Mesendoderm (in vitro differentiated cells): Measurements from ENCODE around the gene GRK2.

Experiments used
- DNase-seq: peaks from one replicate; pipeline ENCODE4 v3.0.0; 2013
- H2AK5ac ChIP-seq: 2 replicates; pipeline ENCODE4 v1.6.1; 2013; ENCODE audit warnings: low read length, inconsistent platforms
- H2BK120ac ChIP-seq: 2 replicates; pipeline ENCODE4 v1.6.1; 2013; ENCODE audit warnings: low read depth, mild to moderate bottlenecking, low read length, moderate library complexity, mixed read lengths
- H2BK15ac ChIP-seq: replicated peaks from 2 replicates; pipeline ENCODE4 v1.6.1; 2013; ENCODE audit warnings: low read depth, mild to moderate bottlenecking, moderate library complexity
- H2BK5ac ChIP-seq: 2 replicates; pipeline ENCODE4 v1.6.1; 2013; ENCODE audit warnings: low read length, inconsistent platforms
- H3K18ac ChIP-seq: 2 replicates; pipeline ENCODE4 v1.6.1; 2013; ENCODE audit warnings: mild to moderate bottlenecking, low read length, mixed read lengths
- H3K23ac ChIP-seq: one replicate; pipeline ENCODE4 v1.6.1; 2013; ENCODE audit warnings: low read length
- H3K27ac ChIP-seq: 2 replicates; pipeline ENCODE4 v1.5.1; 2013; ENCODE audit warnings: low read depth, mild to moderate bottlenecking, inconsistent platforms, low read length, moderate library complexity
- H3K27me3 ChIP-seq: 2 replicates; pipeline ENCODE4 v1.6.1; 2013; ENCODE audit warnings: low read length, control low read depth, mild to moderate bottlenecking, inconsistent platforms; ENCODE audit not compliant: insufficient read depth, poor library complexity
- H3K36me3 ChIP-seq: 2 replicates; pipeline ENCODE4 v1.6.1; 2013; ENCODE audit warnings: low read length, inconsistent platforms; ENCODE audit not compliant: control insufficient read depth, insufficient read depth
- H3K4ac ChIP-seq: one replicate; pipeline ENCODE4 v1.6.1; 2013; ENCODE audit warnings: low read depth, mild to moderate bottlenecking, low read length, moderate library complexity
- H3K4me1 ChIP-seq: 2 replicates; pipeline ENCODE4 v1.6.1; 2013; ENCODE audit warnings: low read depth, low read length, inconsistent platforms; ENCODE audit not compliant: control insufficient read depth
- H3K4me2 ChIP-seq: 2 replicates; pipeline ENCODE4 v1.6.1; 2013; ENCODE audit warnings: low read length
- H3K4me3 ChIP-seq: 2 replicates; pipeline ENCODE4 v1.5.1; 2013; ENCODE audit warnings: mild to moderate bottlenecking, low read length
- H3K56ac ChIP-seq: one replicate; pipeline ENCODE4 v1.6.1; 2013; ENCODE audit warnings: low read length
- H3K79me1 ChIP-seq: 2 replicates; pipeline ENCODE4 v1.6.1; 2013; ENCODE audit warnings: low read length, inconsistent platforms
- H3K79me2 ChIP-seq: 2 replicates; pipeline ENCODE4 v1.6.1; 2013; ENCODE audit warnings: mild to moderate bottlenecking, low read length; ENCODE audit not compliant: control insufficient read depth, insufficient read depth
- H3K9ac ChIP-seq: 2 replicates; pipeline ENCODE4 v1.6.1; 2013; ENCODE audit warnings: low read length, inconsistent platforms
- H4K5ac ChIP-seq: one replicate; pipeline ENCODE4 v1.6.1; 2013; ENCODE audit warnings: low read length
- H4K8ac ChIP-seq: one replicate; pipeline ENCODE4 v1.6.1; 2013; ENCODE audit warnings: low read depth, mild to moderate bottlenecking, control low read depth, low read length, moderate library complexity
- WGBS: extraction: QIAGEN DNeasy Blood & Tissue Kit; methylation state at CpG from one replicate; pipeline ENCODE4 v1.1.7; 2013; ENCODE audit warnings: low lambda C conversion rate, missing lambda C conversion rate; ENCODE audit not compliant: insufficient coverage; ENCODE audit errors: extremely low coverage; 5-methylcytosine and 5-hydroxymethylcytosine counted together

Gene GRK2

GRCh38 chr11:67250059-67251043, 15.9 kb upstream of the GRK2 start:
- no peak overlapping the region for H3K4me3 ChIP-seq
- H2BK120ac ChIP-seq = no peak overlapping the region
- H3K4ac ChIP-seq = no peak overlapping the region
- peaks cover 9% of the 10 kb centered on the region for H3K79me1 ChIP-seq
- H3K4me1 ChIP-seq = no peaks in the 10 kb centered on the region
- H2BK5ac ChIP-seq = no peak overlapping the region
- H3K9ac ChIP-seq = no peak overlapping the region
- H3K27ac ChIP-seq = no peak overlapping the region
- no peak for DNase-seq
- H3K23ac ChIP-seq = no peak overlapping the region
- H3K27me3 ChIP-seq = no peaks in the 10 kb centered on the region
- no CpG with 5 or more reads among the region's 37 CpGs for WGBS
- H4K8ac ChIP-seq = no peak overlapping the region
- H4K5ac ChIP-seq = no peak overlapping the region
- no peak overlapping the region for H2BK15ac ChIP-seq
- no peak overlapping the region for H3K4me2 ChIP-seq
- no peaks in the 10 kb centered on the region for H3K79me2 ChIP-seq
- H3K56ac ChIP-seq = no peak overlapping the region
- no peak overlapping the region for H2AK5ac ChIP-seq
- H3K18ac ChIP-seq = no peak overlapping the region
- peaks cover 46% of the 10 kb centered on the region for H3K36me3 ChIP-seq

DNA sequence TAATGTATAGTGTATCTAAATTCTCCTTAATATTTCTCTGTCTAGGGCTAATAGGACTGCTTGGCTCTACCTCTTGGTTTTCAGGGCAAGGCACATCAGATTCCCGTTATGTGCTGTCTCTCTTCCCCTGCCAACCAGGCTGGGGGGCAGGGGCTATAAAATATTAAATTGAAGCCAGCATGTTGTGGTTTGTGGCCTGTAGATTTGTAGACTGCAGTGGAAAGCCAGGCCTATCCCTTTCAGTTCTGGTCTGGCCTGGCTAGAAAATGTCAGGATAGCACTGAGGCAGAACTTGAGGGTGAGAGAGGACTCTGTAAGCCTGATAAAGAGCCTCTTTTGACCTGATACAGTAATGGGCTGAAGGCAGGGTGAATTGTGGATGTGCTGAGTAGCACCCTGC, 14.4 kb upstream of the GRK2 start:
- DNase-seq = no peak
- no peak overlapping the region for H4K5ac ChIP-seq
- H3K4me3 ChIP-seq = no peak overlapping the region
- H3K36me3 ChIP-seq = peaks cover 40% of the 10 kb centered on the region
- H3K4me2 ChIP-seq = no peak overlapping the region
- H3K79me1 ChIP-seq = peaks cover 4% of the 10 kb centered on the region
- H3K4ac ChIP-seq = no peak overlapping the region
- no peak overlapping the region for H4K8ac ChIP-seq
- no peak overlapping the region for H2BK15ac ChIP-seq
- no peak overlapping the region for H3K18ac ChIP-seq
- H3K23ac ChIP-seq = no peak overlapping the region
- H3K56ac ChIP-seq = no peak overlapping the region
- no CpG with 5 or more reads among the region's 1 CpG for WGBS
- H3K27me3 ChIP-seq = no peaks in the 10 kb centered on the region
- H3K4me1 ChIP-seq = no peaks in the 10 kb centered on the region
- no peak overlapping the region for H2BK5ac ChIP-seq
- H2BK120ac ChIP-seq = no peak overlapping the region
- H3K79me2 ChIP-seq = no peaks in the 10 kb centered on the region
- H3K9ac ChIP-seq = no peak overlapping the region
- H3K27ac ChIP-seq = no peak overlapping the region
- no peak overlapping the region for H2AK5ac ChIP-seq

GRCh38 chr11:67252831-67253239, 13.4 kb upstream of the GRK2 start:
- H3K18ac ChIP-seq = no peak overlapping the region
- H3K4ac ChIP-seq = no peak overlapping the region
- H3K4me1 ChIP-seq = no peaks in the 10 kb centered on the region
- H3K27me3 ChIP-seq = no peaks in the 10 kb centered on the region
- H3K23ac ChIP-seq = no peak overlapping the region
- DNase-seq = peak; percentile 79
- no peak overlapping the region for H2BK5ac ChIP-seq
- no peak overlapping the region for H2BK120ac ChIP-seq
- H4K8ac ChIP-seq = no peak overlapping the region
- H3K36me3 ChIP-seq = peaks cover 40% of the 10 kb centered on the region
- no peak overlapping the region for H2BK15ac ChIP-seq
- no peak overlapping the region for H3K4me2 ChIP-seq
- peaks cover 4% of the 10 kb centered on the region for H3K79me1 ChIP-seq
- WGBS = no CpG with 5 or more reads among the region's 4 CpGs
- H3K9ac ChIP-seq = no peak overlapping the region
- no peaks in the 10 kb centered on the region for H3K79me2 ChIP-seq
- H4K5ac ChIP-seq = no peak overlapping the region
- no peak overlapping the region for H2AK5ac ChIP-seq
- H3K56ac ChIP-seq = no peak overlapping the region
- H3K4me3 ChIP-seq = no peak overlapping the region
- H3K27ac ChIP-seq = no peak overlapping the region

DNA sequence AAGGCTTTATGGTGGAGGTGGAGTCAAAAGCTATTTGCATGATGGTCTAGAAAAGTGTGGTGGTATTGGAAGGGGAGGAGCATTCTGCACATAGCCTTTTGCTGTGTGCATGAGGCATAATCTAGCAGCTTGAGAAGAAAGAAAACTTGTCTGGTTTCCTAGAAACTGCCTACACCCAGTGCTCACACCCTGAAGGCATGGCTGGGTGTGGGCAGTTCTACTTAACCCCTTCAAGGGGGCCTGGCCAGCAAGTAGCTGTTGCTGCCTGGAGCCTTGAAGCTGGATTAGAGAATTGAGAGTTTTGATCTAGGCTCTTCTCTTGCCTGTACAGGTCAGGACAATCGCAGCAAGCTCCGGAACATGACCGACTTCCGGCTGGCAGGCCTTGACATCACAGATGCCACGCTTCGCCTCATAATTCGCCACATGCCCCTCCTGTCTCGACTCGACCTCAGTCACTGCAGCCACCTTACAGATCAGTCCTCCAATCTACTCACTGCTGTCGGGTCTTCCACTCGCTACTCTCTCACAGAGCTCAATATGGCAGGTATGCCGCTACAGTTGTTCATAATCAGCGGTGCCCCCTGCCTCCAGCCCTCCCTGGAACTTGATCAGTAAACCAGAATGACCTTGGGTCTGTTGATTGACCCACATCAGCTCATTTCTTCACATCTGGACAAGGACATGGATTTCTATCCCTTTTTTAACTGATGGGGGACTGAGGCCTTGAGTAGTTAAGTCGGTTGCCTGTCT, 12.2 kb upstream of the GRK2 start:
- H2BK15ac ChIP-seq = no peak overlapping the region
- H3K36me3 ChIP-seq = peaks cover 32% of the 10 kb centered on the region
- H3K79me2 ChIP-seq = no peaks in the 10 kb centered on the region
- no peak overlapping the region for H3K27ac ChIP-seq
- H2AK5ac ChIP-seq = no peak overlapping the region
- H3K56ac ChIP-seq = no peak overlapping the region
- no peak for DNase-seq
- H3K18ac ChIP-seq = no peak overlapping the region
- H2BK5ac ChIP-seq = no peak overlapping the region
- H3K27me3 ChIP-seq = no peaks in the 10 kb centered on the region
- no peak overlapping the region for H3K4ac ChIP-seq
- no peak overlapping the region for H4K8ac ChIP-seq
- no peak overlapping the region for H3K9ac ChIP-seq
- peaks cover 2% of the 10 kb centered on the region for H3K79me1 ChIP-seq
- no peak overlapping the region for H4K5ac ChIP-seq
- no peak overlapping the region for H2BK120ac ChIP-seq
- H3K4me2 ChIP-seq = no peak overlapping the region
- no peak overlapping the region for H3K23ac ChIP-seq
- WGBS = no CpG with 5 or more reads among the region's 14 CpGs
- H3K4me3 ChIP-seq = no peak overlapping the region
- H3K4me1 ChIP-seq = no peaks in the 10 kb centered on the region

- H3K4me2 ChIP-seq = no peak overlapping the region
- no peak overlapping the region for H2BK5ac ChIP-seq
- no peak overlapping the region for H3K23ac ChIP-seq
- peaks cover 31% of the 10 kb centered on the region for H3K36me3 ChIP-seq
- H3K56ac ChIP-seq = no peak overlapping the region
- H3K79me1 ChIP-seq = peaks cover 2% of the 10 kb centered on the region
- H3K27ac ChIP-seq = no peak overlapping the region
- no peaks in the 10 kb centered on the region for H3K4me1 ChIP-seq
- H3K79me2 ChIP-seq = no peaks in the 10 kb centered on the region
- H3K4ac ChIP-seq = no peak overlapping the region
- no peak overlapping the region for H4K5ac ChIP-seq
- no peaks in the 10 kb centered on the region for H3K27me3 ChIP-seq
- no peak overlapping the region for H3K18ac ChIP-seq
- DNase-seq = no peak
- no peak overlapping the region for H2BK15ac ChIP-seq
- H3K4me3 ChIP-seq = no peak overlapping the region
- no peak overlapping the region for H4K8ac ChIP-seq
- H2AK5ac ChIP-seq = no peak overlapping the region
- H2BK120ac ChIP-seq = no peak overlapping the region
- H3K9ac ChIP-seq = no peak overlapping the region
- WGBS = no CpG with 5 or more reads among the region's 15 CpGs
Measured at GRCh38 chr11:67254798-67255197, 11.5 kb upstream of the GRK2 start.
